CD4-positive, alpha-beta T cell treated with Interleukin-10 for 1 hour (primary cell): ENCODE measurements around the gene PLB1.

Source experiments
- DNase-seq: peaks from one replicate; pipeline ENCODE4 v3.0.0-alpha.2; 2020

The PLB1 gene

GRCh38 chr2:28566521-28567041 is 70.7 kb downstream of the PLB1 start:
- DNase-seq, result peak; percentile 92

- DNase-seq, result no peak
Measured at GRCh38 chr2:28567061-28567471, 71.2 kb downstream of the PLB1 start.

- no peak for DNase-seq
Measured at GRCh38 chr2:28568036-28568435, 72.2 kb downstream of the PLB1 start.

- no peak for DNase-seq
Measured at GRCh38 chr2:28568533-28568932, 72.7 kb downstream of the PLB1 start.

- no peak for DNase-seq
Measured at GRCh38 chr2:28570431-28570830, 74.6 kb downstream of the PLB1 start.

- DNase-seq, result no peak
Measured at GRCh38 chr2:28576714-28577113, 80.9 kb downstream of the PLB1 start.

GRCh38 chr2:28577791-28578680 is 82.2 kb downstream of the PLB1 start:
- DNase-seq, result no peak

GRCh38 chr2:28578774-28579173 is 82.9 kb downstream of the PLB1 start:
- no peak for DNase-seq

GRCh38 chr2:28579606-28580005 is 83.7 kb downstream of the PLB1 start:
- no peak for DNase-seq

GRCh38 chr2:28580078-28580477 is 84.2 kb downstream of the PLB1 start:
- no peak for DNase-seq

GRCh38 chr2:28581312-28581711 is 85.5 kb downstream of the PLB1 start:
- DNase-seq, result no peak

- no peak for DNase-seq
Measured at GRCh38 chr2:28582152-28582551, 86.3 kb downstream of the PLB1 start.

GRCh38 chr2:28582595-28582994 is 86.7 kb downstream of the PLB1 start:
- no peak for DNase-seq

- no peak for DNase-seq
Measured at GRCh38 chr2:28583899-28584553, 88.2 kb downstream of the PLB1 start.

GRCh38 chr2:28586867-28587266 is 91.0 kb downstream of the PLB1 start:
- peak; percentile 68 for DNase-seq

GRCh38 chr2:28587526-28588291 is 91.8 kb downstream of the PLB1 start:
- DNase-seq, result no peak

- DNase-seq, result no peak
Measured at GRCh38 chr2:28588292-28588670, 92.4 kb downstream of the PLB1 start.

- no peak for DNase-seq
Measured at GRCh38 chr2:28589746-28590463, 94.0 kb downstream of the PLB1 start.

GRCh38 chr2:28590496-28591301 is 94.8 kb downstream of the PLB1 start:
- DNase-seq, result no peak

- no peak for DNase-seq
Measured at GRCh38 chr2:28591711-28592335, 96.0 kb downstream of the PLB1 start.

- DNase-seq, result no peak
Measured at GRCh38 chr2:28592481-28592880, 96.6 kb downstream of the PLB1 start.
